SH-SY5Y (cell line): ENCODE measurements around the gene PHC2.

Experiments used
- GATA2 ChIP-seq: IDR thresholded peaks from 2 replicates; pipeline ENCODE4 v1.6.1; 2011; ENCODE audit warnings: mild to moderate bottlenecking, low read depth, low read length
- GATA3 ChIP-seq: IDR thresholded peaks from 2 replicates; pipeline ENCODE4 v1.6.1; 2011; ENCODE audit warnings: low read depth, mild to moderate bottlenecking, low read length, moderate library complexity

GRCh38 chr1:33429856-33430691 is 821 bp downstream of the PHC2 start:
- TF ChIP-seq GATA2: no peak
- TF ChIP-seq GATA3: no peak
